Renal cortex interstitium (tissue), 11 donors: ENCODE results near the gene CFHR5. TPM values are rescaled to one million over a fixed set of nuclear protein-coding genes. Genes with fewer than 3 reads are reported as not detected.
A peak's percentile ranks its signal among the peaks of the same experiment; 100 is the strongest.
"Not testable (repeated sequence)": the region's sequence is repeated elsewhere in the genome, so short reads cannot be mapped to it uniquely, and the experiment has no call there.

Source experiments
- DNase-seq, 11 donors: peaks; one replicate each; pipeline ENCODE4 v3.0.0-alpha.2; 2013; ENCODE audit warnings: low read depth in 9 of 11, low spot score in 4 of 11; ENCODE audit errors: extremely low read depth in 1 of 11
- polyA plus RNA-seq, 3 donors: library from polyadenylated mRNA; unstranded; fragments of 120-200 nt; gene quantifications; one replicate each; pipeline ENCODE4 v1.2.1, GENCODE V29; 2013; ENCODE audit not compliant: insufficient read length in 3 of 3

CFHR5 gene
- polyA plus RNA-seq, 3 donors = not detected

DNA sequence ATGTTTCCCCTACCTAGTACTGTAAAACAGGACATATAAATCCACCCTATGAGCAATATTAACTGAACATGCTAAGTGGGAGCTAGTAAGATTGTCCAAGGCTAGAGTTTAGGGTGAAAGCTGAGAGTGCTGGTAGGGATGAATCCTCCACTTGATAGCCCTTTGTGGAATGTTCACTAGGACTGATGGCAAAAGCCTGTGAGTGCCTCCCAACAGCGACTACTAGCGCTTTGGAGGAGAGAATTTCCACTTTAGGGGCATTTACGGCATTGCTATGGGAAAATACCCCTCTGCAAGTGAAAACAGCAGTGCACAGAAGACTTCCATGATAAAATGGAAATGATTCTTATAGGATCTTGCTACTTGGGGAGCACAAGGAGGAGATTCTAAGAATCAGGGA, 35.9 kb downstream of the CFHR5 start:
- DNase-seq = no peak

GRCh38 chr1:197016751-197017150, 39.4 kb downstream of the CFHR5 start:
- DNase-seq = no peak

DNA sequence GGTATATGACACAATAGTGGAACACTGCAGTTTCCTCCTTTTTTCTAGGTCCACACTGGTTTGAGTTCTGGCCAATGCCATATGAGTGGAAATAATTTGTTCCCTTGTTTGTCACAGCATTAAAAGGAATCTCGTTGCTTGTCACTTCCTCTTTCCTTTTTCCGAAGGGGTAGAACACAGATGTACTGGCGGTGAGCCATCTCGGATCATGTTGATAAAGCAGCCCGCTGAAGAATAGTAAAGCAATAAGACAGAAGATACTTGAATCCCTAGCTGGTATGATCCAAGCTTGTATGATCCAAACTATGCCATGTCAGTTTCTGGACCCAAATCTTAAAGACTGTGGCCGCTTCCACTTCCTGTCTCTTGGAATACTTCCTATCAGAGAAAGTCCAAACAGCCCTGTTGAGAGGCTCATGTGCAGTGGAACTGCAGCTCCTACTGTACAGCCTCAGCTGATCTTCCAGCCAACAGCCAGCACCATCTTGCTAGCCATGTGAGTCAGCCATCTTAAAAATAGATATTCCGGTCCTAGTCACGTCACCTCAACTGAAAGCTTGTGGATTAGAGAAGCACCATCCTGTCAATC, 40.3 kb downstream of the CFHR5 start:
- DNase-seq = peak in 1 of 11 donors; percentile 7

- DNase-seq = no peak
Observed at GRCh38 chr1:197021716-197022115, 44.4 kb downstream of the CFHR5 start.

GRCh38 chr1:197024460-197024859, 47.1 kb downstream of the CFHR5 start:
- no peak for DNase-seq

DNA sequence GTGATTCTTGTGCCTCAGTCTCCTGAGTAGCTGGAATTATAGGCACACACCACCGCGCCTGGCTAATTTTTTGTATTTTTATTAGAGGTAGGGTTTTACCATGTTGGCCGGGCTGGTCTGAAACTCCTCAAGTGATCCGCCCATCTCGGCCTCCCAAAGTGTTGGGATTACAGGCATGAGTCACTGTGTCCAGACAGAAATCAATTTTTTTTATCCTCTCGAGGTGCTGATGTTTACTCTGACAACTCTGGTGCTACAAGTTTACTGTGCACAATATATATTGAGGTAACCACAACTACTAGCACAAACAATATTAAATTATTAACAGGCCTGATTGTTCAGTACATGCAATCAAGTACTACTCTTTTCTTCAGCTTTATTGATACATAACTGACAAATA, 50.0 kb downstream of the CFHR5 start:
- no peak for DNase-seq

- DNase-seq = no peak
Observed at GRCh38 chr1:197029749-197030148, 52.4 kb downstream of the CFHR5 start.

DNA sequence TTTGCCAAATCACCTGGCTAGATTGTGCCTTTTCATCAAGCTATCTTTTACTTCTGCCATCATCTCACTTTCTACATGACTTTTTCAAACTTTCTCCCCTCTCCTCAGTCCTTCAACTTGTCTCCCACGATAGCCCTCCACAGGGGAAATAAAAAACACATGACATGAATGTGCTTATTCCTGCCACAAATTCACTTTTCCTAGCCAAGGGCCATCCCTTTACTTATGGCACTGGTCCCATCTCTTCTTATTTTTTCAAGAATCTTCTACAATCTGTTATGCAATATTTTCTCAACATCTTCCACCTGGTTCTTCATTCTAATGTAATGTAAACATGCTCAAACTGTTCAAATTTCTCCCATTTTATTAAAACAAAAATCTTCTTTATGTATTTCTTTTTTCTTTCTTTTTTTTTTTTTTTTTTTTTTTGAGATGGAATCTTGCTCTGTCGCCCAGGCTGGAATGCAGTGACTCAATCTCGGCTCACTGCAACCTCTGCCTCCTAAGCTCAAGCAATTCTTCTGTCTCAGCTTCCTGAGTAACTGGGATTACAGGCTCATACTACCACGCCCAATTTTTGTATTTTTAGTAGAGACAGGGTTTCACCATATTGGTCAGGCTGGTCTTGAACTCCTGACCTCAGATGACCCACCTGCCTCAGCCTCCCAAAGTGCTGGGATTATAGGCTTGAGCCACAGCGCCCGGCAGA, 57.4 kb downstream of the CFHR5 start:
- not testable (repeated sequence) for DNase-seq

- no peak for DNase-seq
Observed at GRCh38 chr1:197036861-197037260, 59.5 kb downstream of the CFHR5 start.

DNA sequence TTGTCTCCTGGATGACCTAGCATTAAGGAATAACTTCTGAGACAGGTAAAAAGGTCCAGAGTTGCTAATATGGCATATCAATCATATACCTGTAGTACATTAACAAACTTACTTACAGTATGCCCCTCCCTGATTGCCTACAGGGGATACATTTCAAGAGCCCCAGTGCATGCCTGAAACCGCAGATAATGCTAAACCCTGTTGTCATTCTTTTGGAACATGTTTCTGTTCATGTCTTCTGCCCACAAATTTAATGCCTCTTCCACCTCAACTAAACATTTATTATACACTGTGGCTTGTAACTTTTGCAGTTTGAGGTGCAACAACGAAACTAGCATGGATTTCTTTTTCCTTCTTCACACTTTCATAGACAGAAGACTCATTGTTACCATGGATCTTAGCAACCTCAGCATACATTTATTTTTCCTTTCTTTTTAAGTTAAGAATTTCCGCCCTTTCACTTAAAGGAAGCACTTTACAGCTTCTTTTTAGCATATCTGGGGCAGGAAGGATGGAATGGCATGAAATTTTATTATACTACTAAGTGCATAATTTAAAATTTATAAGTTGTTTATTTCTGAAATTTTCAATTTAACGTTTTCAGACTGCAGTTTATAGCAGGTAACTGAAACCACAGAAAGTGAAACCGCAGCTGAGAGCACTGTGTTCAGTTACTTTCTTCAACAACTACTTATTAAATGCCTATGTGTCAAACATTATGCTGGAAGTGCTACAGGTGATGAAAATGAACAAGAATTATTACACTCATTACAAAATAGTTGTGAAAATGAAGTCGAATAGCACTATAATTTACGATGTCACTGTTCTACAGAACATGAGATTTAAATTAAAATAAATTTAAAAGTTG, 64.4 kb downstream of the CFHR5 start:
- DNase-seq = no peak

DNA sequence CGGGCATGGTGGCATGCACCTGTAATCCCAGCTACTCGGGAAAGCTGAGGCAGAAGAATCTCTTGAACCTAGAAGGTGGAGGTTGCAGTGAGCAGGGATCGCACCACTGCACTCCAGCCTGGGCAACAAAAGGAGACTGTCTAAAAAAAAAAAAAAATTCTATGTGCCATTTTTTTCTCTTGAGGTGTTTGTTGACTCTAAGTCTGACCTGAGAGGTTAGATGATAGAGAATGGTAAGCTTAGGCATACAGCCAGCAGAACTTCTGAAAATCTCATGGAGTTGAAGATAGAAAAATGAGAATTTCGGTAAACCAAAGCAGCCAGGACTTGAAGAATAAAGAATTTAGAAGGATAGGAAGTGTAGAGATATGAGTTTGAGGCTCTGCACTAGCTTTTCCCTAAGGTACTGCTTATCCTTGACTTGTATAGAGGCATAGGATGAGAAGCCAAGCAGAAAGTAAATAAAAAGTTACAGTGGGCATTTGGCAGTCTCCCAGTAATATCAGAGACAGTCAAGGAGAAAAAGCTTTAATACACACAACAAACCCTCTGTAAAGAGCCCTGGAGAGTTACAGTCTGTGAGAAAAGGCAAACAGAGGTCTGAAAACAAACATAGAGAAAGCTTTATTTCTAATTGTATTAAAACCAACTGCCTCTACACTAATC, 65.5 kb downstream of the CFHR5 start:
- no peak for DNase-seq

- DNase-seq = no peak
Observed at GRCh38 chr1:197049100-197049499, 71.7 kb downstream of the CFHR5 start.

Other genes starting within 250 kb of the CFHR5 start
- under 1 TPM in 2 of 3 donors, not detected in 1; 0.13 to 0.18 TPM for gene CFHR3, start 202.7 kb upstream of the CFHR5 start, polyA plus RNA-seq
- gene CFHR1, start 157.8 kb upstream of the CFHR5 start, polyA plus RNA-seq = under 1 TPM; 0.14 to 0.27 (median 0.25) TPM
- not detected for gene CFHR4, start 89.5 kb upstream of the CFHR5 start, polyA plus RNA-seq
- gene CFHR2, start 33.8 kb upstream of the CFHR5 start, polyA plus RNA-seq = under 1 TPM in 1 of 3 donors, not detected in 2; 0.15 TPM
- not detected for gene F13B, start 89.7 kb downstream of the CFHR5 start, polyA plus RNA-seq
- gene ASPM, start 169.1 kb downstream of the CFHR5 start, polyA plus RNA-seq = 10 to 100 TPM; 20.1 to 29.7 (median 25.5) TPM
- 10 to 100 TPM; 16.1 to 19.4 (median 18.5) TPM for gene ZBTB41, start 223.7 kb downstream of the CFHR5 start, polyA plus RNA-seq